Activated CD8-positive, alpha-beta T cell treated with anti-CD3 and anti-CD28 coated beads for 36 hours (primary cell): ENCODE measurements around the gene NUP210. TPM values are rescaled to one million over a fixed set of nuclear protein-coding genes. Genes with fewer than 3 reads are reported as not detected.
"Not testable (repeated sequence)": the region's sequence is repeated elsewhere in the genome, so short reads cannot be mapped to it uniquely, and the experiment has no call there.

ENCODE experiments used
- ATAC-seq: fragments of 200-7000 bp; cut with Tn5 transposase; one replicate; pipeline ENCODE4 v1.10.0; 2021; ENCODE audit warnings: mild to moderate bottlenecking, moderate library complexity
- CTCF ChIA-PET: fragments of 350-600 bp; sonication (Branson Sonifier 250); formaldehyde crosslinking; loops from one replicate; lab custom pipeline; 2021; ENCODE audit warnings: antibody characterized with exemption; lab: Charles Lee
- POLR2A ChIA-PET: fragments of 350-600 bp; sonication (Branson Sonifier 250); formaldehyde crosslinking; loops from one replicate; lab custom pipeline; 2021; ENCODE audit warnings: antibody characterized with exemption; lab: Charles Lee
- DNase-seq: peaks from one replicate; pipeline ENCODE4 v3.0.0-alpha.2; 2020
- H3K27ac Mint-ChIP-seq: one replicate; pipeline ENCODE4 v1.8.0; 2021; ENCODE audit warnings: mild to moderate bottlenecking, mixed read lengths
- H3K27me3 Mint-ChIP-seq: one replicate; pipeline ENCODE4 v1.8.0; 2021; ENCODE audit warnings: mixed read lengths
- H3K36me3 Mint-ChIP-seq: one replicate; pipeline ENCODE4 v1.8.0; 2021; ENCODE audit warnings: low read depth, mixed read lengths
- H3K4me1 Mint-ChIP-seq: one replicate; pipeline ENCODE4 v1.8.0; 2021; ENCODE audit warnings: low read depth, mixed read lengths
- H3K4me3 Mint-ChIP-seq: one replicate; pipeline ENCODE4 v1.8.0; 2021; ENCODE audit warnings: mild to moderate bottlenecking, moderate library complexity, mixed read lengths
- H3K9me3 Mint-ChIP-seq: one replicate; pipeline ENCODE4 v1.8.0; 2021; ENCODE audit warnings: mixed read lengths
- CTCF ChIP-seq: fragments of 200-600 bp; IDR thresholded peaks from one replicate; pipeline ENCODE4 v1.8.0; 2022; ENCODE audit warnings: antibody characterized with exemption, mild to moderate bottlenecking
- intact Hi-C: fragments of 100-400 bp; cut with micrococcal nuclease; formaldehyde crosslinking; loops from one replicate; pipeline ENCODE4 v1.10.0; 2022
- total RNA-seq, 2 experiments: library from RNA; stranded (reverse); gene quantifications; one replicate each; pipeline ENCODE4 v1.2.3, GENCODE V29; 2021

The NUP210 gene
- total RNA-seq, 2 experiments from 2014 or later = 142 to 143 TPM

GRCh38 chr3:13451301-13451673 lies 31.2 kb upstream of the NUP210 start:
- Mint-ChIP-seq H3K4me3 (peak overlapping the region; percentile 82), H3K9me3 (no peaks in the 10 kb centered on the region), H3K27me3 (no peaks in the 10 kb centered on the region), H3K27ac (peak overlapping the region; percentile 89), H3K4me1 (peaks cover 13% of the 10 kb centered on the region), H3K36me3 (no peaks in the 10 kb centered on the region)
- ChIA-PET POLR2A (interaction anchor here (0.6 to 3.5 kb wide), 7 partner anchors 18 to 145 kb away, joined by 3 to 35 read pairs (median 4); partner anchors contain the start of genes HDAC11 and NUP210), CTCF (interaction anchor here (0.8 to 6.3 kb wide), 24 partner anchors 9 to 444 kb away, joined by 3 to 125 read pairs (median 10); partner anchors contain the start of genes HDAC11 and NUP210)
- ATAC-seq (peak; percentile 47), DNase-seq (peak; percentile 26)
- no peak for TF ChIP-seq CTCF
- intact Hi-C loops = loop anchor here (2.0 to 10.0 kb wide), 4 partner anchors 30 to 356 kb away; partner anchors contain the start of gene NUP210

DNA sequence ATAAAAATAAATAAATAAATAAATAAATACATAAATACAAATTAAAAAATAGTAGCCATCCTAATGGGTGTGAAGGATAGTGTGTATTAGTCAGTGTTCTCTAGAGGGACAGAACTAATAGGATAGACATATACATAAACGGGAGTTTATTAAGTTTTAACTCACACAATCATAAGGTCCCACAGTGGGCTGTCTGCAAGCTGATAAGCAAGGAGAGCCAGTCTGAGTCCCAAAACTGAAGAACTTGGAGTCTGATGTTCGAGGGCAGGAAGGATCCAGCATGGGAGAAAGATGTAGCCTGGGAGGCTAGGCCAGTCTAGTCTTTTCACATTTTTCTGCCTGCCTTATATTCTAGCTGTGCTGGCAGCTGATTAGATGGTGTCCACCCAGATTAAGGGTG lies 22.8 kb upstream of the NUP210 start:
- intact Hi-C loops, H3K27ac Mint-ChIP-seq, DNase-seq, H3K4me1 Mint-ChIP-seq, H3K27me3 Mint-ChIP-seq, H3K36me3 Mint-ChIP-seq, POLR2A ChIA-PET, ATAC-seq, H3K9me3 Mint-ChIP-seq, H3K4me3 Mint-ChIP-seq: not testable (repeated sequence)
- CTCF ChIA-PET = interaction anchor here (0.9 kb wide), 1 partner anchor 9 kb away, joined by 7 read pairs; no protein-coding TSS in a partner anchor

DNA sequence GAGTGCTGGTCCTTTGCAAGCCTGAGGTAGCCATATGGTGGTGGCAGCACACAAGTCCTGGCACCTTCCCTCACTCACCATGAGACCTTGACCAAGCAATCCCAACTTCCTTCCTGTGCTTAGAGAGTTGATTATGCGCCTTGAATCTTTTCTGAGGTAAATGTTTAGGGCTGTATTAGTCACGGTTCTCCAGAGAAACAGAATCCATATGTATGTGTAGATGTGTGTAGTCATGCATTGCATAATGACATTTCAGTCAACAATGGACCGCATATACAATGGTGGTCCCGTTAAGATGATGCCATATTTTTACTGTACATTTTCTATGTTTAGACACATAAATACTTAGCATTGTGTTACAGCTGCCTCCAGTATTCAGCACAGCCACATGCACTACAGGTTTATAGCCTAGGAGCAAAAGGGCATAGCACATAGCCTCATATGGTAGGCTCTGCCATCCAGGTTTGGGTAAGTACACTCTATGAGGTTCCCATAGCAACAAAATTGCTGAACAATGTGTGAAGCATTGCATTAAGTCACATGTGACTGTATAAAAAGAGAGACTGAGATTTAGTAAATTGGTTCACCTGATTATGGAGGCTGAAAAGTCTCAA lies 20.2 kb upstream of the NUP210 start:
- H3K4me3 Mint-ChIP-seq = no peak overlapping the region
- no peaks in the 10 kb centered on the region for H3K27me3 Mint-ChIP-seq
- no peaks in the 10 kb centered on the region for H3K36me3 Mint-ChIP-seq
- ATAC-seq = no peak
- H3K27ac Mint-ChIP-seq = no peak overlapping the region
- no peak for DNase-seq
- TF ChIP-seq CTCF = no peak
- intact Hi-C loops = no loop called here
- ChIA-PET POLR2A (interaction anchor here (1.4 kb wide), 1 partner anchor 15 kb away, joined by 3 read pairs; no protein-coding TSS in a partner anchor), CTCF (interaction anchor here (0.7 to 1.5 kb wide), 6 partner anchors 11 to 27 kb away, joined by 3 to 5 read pairs (median 4); no protein-coding TSS in a partner anchor)
- no peaks in the 10 kb centered on the region for H3K9me3 Mint-ChIP-seq
- H3K4me1 Mint-ChIP-seq = no peaks in the 10 kb centered on the region

DNA sequence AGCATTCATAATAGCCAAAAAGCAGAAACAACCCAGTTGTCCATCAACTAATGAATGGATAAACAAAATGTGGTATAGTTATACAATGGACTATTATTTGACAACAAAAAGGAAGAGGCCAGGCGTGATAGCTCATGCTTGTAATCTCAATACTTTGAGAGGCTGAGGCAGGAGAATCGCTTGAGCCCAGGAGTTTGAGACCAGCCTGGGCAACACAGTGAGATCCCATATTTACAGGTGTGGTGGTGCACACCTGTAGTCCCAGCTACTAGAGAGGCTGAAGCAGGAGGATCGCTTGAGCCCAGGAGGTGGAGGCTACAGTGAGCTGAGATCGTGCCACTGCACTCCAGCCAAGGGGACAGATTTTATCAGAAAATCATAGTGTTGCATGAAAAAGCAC lies 16.1 kb upstream of the NUP210 start:
- intact Hi-C loops, H3K4me3 Mint-ChIP-seq, H3K27me3 Mint-ChIP-seq, H3K4me1 Mint-ChIP-seq, H3K36me3 Mint-ChIP-seq, ATAC-seq, H3K27ac Mint-ChIP-seq, DNase-seq, POLR2A ChIA-PET, H3K9me3 Mint-ChIP-seq: not testable (repeated sequence)
- CTCF ChIA-PET = interaction anchor here (3.8 kb wide), 1 partner anchor 17 kb away, joined by 15 read pairs; no protein-coding TSS in a partner anchor

- no peak for DNase-seq
- H3K27me3 Mint-ChIP-seq = no peaks in the 10 kb centered on the region
- H3K4me3 Mint-ChIP-seq = no peak overlapping the region
- H3K4me1 Mint-ChIP-seq = peaks cover 5% of the 10 kb centered on the region
- no peak for ATAC-seq
- H3K36me3 Mint-ChIP-seq = no peaks in the 10 kb centered on the region
- intact Hi-C loops = no loop called here
- ChIA-PET CTCF (interaction anchor here (3.8 kb wide), 1 partner anchor 19 kb away, joined by 15 read pairs; no protein-coding TSS in a partner anchor), POLR2A (interaction anchor here (0.8 kb wide), 1 partner anchor 17 kb away, joined by 4 read pairs; no protein-coding TSS in a partner anchor)
- TF ChIP-seq CTCF = no peak
- peaks cover 3% of the 10 kb centered on the region for H3K9me3 Mint-ChIP-seq
- no peak overlapping the region for H3K27ac Mint-ChIP-seq
Observed at GRCh38 chr3:13433912-13434311, 13.8 kb upstream of the NUP210 start.

DNA sequence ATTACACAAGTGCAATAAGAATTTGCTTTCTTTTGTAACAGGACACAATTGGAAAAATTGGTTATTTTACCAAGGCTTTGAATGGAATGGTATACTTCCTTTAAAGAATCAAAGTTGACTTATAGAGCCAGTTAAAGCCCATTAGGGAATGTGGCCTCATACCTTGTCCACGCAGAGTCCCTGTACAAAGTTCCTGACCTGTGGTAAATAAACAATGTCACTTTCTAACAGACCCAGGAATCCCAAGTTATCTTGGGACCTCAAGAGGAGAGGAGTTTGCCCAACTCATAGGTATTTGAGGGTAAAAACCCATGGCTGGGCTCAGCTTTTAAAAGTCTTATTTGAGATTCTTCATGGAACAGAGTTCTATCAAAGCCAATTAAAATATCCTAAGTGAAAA lies 12.0 kb upstream of the NUP210 start:
- Mint-ChIP-seq H3K27me3 (no peaks in the 10 kb centered on the region), H3K4me3 (no peak overlapping the region), H3K4me1 (peaks cover 15% of the 10 kb centered on the region), H3K27ac (no peak overlapping the region), H3K9me3 (peaks cover 3% of the 10 kb centered on the region), H3K36me3 (no peaks in the 10 kb centered on the region)
- CTCF ChIA-PET = no interaction called here
- intact Hi-C loops = no loop called here
- POLR2A ChIA-PET = interaction anchor here (0.9 kb wide), 1 partner anchor 101 kb away, joined by 3 read pairs; no protein-coding TSS in a partner anchor
- TF ChIP-seq CTCF = no peak
- ATAC-seq = no peak
- DNase-seq = no peak

DNA sequence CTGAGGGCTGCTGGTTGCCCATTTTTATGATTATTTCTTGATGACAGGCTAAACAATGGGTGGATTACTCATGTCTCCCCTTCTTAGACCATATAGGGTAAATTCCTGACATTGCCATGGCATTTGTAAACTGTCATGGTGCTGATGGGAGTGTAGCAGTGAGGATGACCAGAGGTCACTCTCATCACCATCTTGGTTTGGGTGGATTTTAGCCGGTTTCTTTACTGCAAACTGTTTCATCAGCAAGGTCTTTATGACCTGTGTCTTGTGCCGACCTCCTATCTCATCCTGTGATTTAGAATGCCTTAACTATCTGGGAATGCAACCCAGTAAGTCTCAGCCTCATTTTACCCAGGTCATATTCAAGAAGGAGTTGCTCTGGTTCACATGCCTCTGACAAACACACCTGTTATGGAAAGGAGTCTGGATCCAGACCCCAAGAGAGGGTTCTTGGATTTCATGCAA lies 10.3 kb upstream of the NUP210 start:
- POLR2A ChIA-PET = interaction anchor here (2.5 kb wide), 1 partner anchor 14 kb away, joined by 10 read pairs; no protein-coding TSS in a partner anchor
- H3K9me3 Mint-ChIP-seq, H3K27ac Mint-ChIP-seq, H3K4me3 Mint-ChIP-seq, intact Hi-C loops, DNase-seq, H3K36me3 Mint-ChIP-seq, H3K27me3 Mint-ChIP-seq, ATAC-seq: not testable (repeated sequence)
- H3K4me1 Mint-ChIP-seq = peaks cover 21% of the 10 kb centered on the region
- CTCF ChIA-PET = interaction anchor here (2.8 kb wide), 1 partner anchor 22 kb away, joined by 19 read pairs; no protein-coding TSS in a partner anchor
